HCT116 (cell line): ENCODE data around the gene CDHR1. TPM values are rescaled to one million over a fixed set of nuclear protein-coding genes. Genes with fewer than 3 reads are reported as not detected.

Experiments used
- ATAC-seq: fragments of 200-7000 bp; cut with Tn5 transposase; 2 replicates; pipeline ENCODE4 v1.9.1; 2020; ENCODE audit warnings: mild to moderate bottlenecking, moderate library complexity
- Bru-seq: library from RNA; stranded (reverse); fragments of 400-500 nt; gene quantifications from one replicate; lab custom pipeline; 2021; lab: Mats Ljungman, UMichigan
- BruChase-seq, 2 experiments: library from RNA; stranded (reverse); fragments of 400-500 nt; gene quantifications; one replicate each; lab custom pipeline; 2021; lab: Mats Ljungman, UMichigan
- BruUV-seq: library from RNA; stranded (reverse); fragments of 400-500 nt; replicated peaks from 2 replicates; lab custom pipeline; 2021; lab: Mats Ljungman, UMichigan
- CTCF ChIA-PET: fragments of 300-600 bp; sonication (Branson Sonifier 250); formaldehyde crosslinking; loops from one replicate; lab custom pipeline; 2021; ENCODE audit warnings: antibody characterized with exemption; lab: Charles Lee
- POLR2A ChIA-PET: fragments of 300-600, 350-600 bp; sonication (Branson Sonifier 250); formaldehyde crosslinking; loops from one replicate; lab custom pipeline; 2021; ENCODE audit warnings: antibody characterized with exemption; lab: Charles Lee
- RAD21 ChIA-PET, 2 experiments: fragments of 300-600 bp; sonication (Branson Sonifier 250); formaldehyde crosslinking; loops; one replicate each; lab custom pipeline; 2023; ENCODE audit warnings: low total read pairs in 2 of 2; ENCODE audit not compliant: uncharacterized antibody in 2 of 2, unreplicated experiment in 2 of 2, low non-redundant PET in 1 of 2; lab: Charles Lee
- DNase-seq: peaks from one replicate; pipeline ENCODE4 v3.0.0-alpha.2; 2010; ENCODE audit warnings: low read depth, low spot score
- H2AFZ ChIP-seq: fragments of 200-600 bp; shearing (Covaris generic), sonication (generic); 2 replicates; pipeline ENCODE4 v1.6.1; 2017; ENCODE audit warnings: low read depth, mixed run types, mixed read lengths, antibody characterized with exemption, low read length; ENCODE audit not compliant: poor library complexity, severe bottlenecking
- H3K27ac ChIP-seq: 2 replicates; pipeline ENCODE4 v1.5.1; 2012; ENCODE audit warnings: low read depth, low read length
- H3K27me3 ChIP-seq: fragments of 200-600 bp; sonication (generic); 2 replicates; pipeline ENCODE4 v1.6.1; 2016; ENCODE audit warnings: mixed run types, low read length, mixed read lengths; ENCODE audit not compliant: insufficient read depth
- H3K36me3 ChIP-seq, 2 experiments: fragments of 200-500 bp in 1 of 2; fragments of 200-600 bp in 1 of 2; sonication (Bioruptor generic) in 1 of 2; sonication (generic) in 1 of 2; 2 replicates each; pipeline versions ENCODE4 v1.5.1 to v1.6.1; 2014 to 2016; ENCODE audit warnings: low read length in 2 of 2, inconsistent platforms in 1 of 2, mixed read lengths in 1 of 2, mixed run types in 1 of 2; ENCODE audit not compliant: insufficient read depth in 2 of 2, control insufficient read depth in 1 of 2
- H3K4me1 ChIP-seq, 2 experiments: fragments of 200-600 bp in 1 of 2; sonication (generic) in 1 of 2; 2 replicates each; pipeline versions ENCODE4 v1.5.1 to v1.6.1; 2012 to 2017; ENCODE audit warnings: low read length in 2 of 2, inconsistent platforms in 1 of 2, mild to moderate bottlenecking in 1 of 2, mixed read lengths in 1 of 2, mixed run types in 1 of 2, moderate library complexity in 1 of 2; ENCODE audit not compliant: insufficient read depth in 2 of 2, control insufficient read depth in 1 of 2
- H3K4me2 ChIP-seq: fragments of 200-600 bp; sonication (generic); 2 replicates; pipeline ENCODE4 v1.6.1; 2017; ENCODE audit warnings: mixed run types, low read length, mixed read lengths
- H3K4me3 ChIP-seq, 2 experiments: fragments of 200-600 bp in 1 of 2; sonication (generic) in 1 of 2; replicated peaks in 1 of 2; 2 replicates each; pipeline ENCODE4 v1.5.1; 2011 to 2016; ENCODE audit warnings: low read length in 2 of 2, control low read depth in 1 of 2, low read depth in 1 of 2, mild to moderate bottlenecking in 1 of 2, mixed read lengths in 1 of 2, mixed run types in 1 of 2
- H3K79me2 ChIP-seq: fragments of 200-600 bp; sonication (generic); 2 replicates; pipeline ENCODE4 v1.6.1; 2017; ENCODE audit warnings: mild to moderate bottlenecking, mixed run types, low read length, moderate library complexity, mixed read lengths; ENCODE audit not compliant: insufficient read depth
- H3K9ac ChIP-seq: fragments of 200-600 bp; sonication (generic); 2 replicates; pipeline ENCODE4 v1.6.1; 2016; ENCODE audit warnings: low read length, mixed read lengths
- H3K9me2 ChIP-seq: fragments of 200-600 bp; sonication (generic), shearing (Covaris generic); 2 replicates; pipeline ENCODE4 v1.6.1; 2017; ENCODE audit warnings: mixed run types, mild to moderate bottlenecking, moderate library complexity; ENCODE audit not compliant: insufficient read depth
- H3K9me3 ChIP-seq, 2 experiments: fragments of 200-500 bp in 1 of 2; fragments of 200-600 bp in 1 of 2; sonication (Bioruptor generic) in 1 of 2; sonication (generic) in 1 of 2; 2 replicates each; pipeline ENCODE4 v1.6.1; 2014 to 2017; ENCODE audit warnings: low read length in 2 of 2, mixed read lengths in 2 of 2, inconsistent platforms in 1 of 2, low read depth in 1 of 2, mild to moderate bottlenecking in 1 of 2, mixed run types in 1 of 2, moderate library complexity in 1 of 2; ENCODE audit not compliant: control insufficient read depth in 1 of 2, insufficient read depth in 1 of 2
- H4K20me1 ChIP-seq: fragments of 200-600 bp; sonication (generic), shearing (Covaris generic); 2 replicates; pipeline ENCODE4 v1.6.1; 2017; ENCODE audit warnings: mixed run types, mild to moderate bottlenecking, moderate library complexity; ENCODE audit not compliant: insufficient read depth
- CEBPB ChIP-seq: IDR thresholded peaks from 2 replicates; pipeline ENCODE4 v1.6.1; 2012; ENCODE audit warnings: low read depth
- EGR1 ChIP-seq: IDR thresholded peaks from 2 replicates; pipeline ENCODE4 v1.6.1; 2012; ENCODE audit warnings: low read depth
- EZH2 ChIP-seq: fragments of 200-600 bp; sonication (generic); IDR thresholded peaks from 2 replicates; pipeline ENCODE4 v1.6.1; 2017; ENCODE audit warnings: antibody characterized with exemption, mixed run types
- EZH2phosphoT487 ChIP-seq: fragments of 200-600 bp; IDR thresholded peaks from 2 replicates; pipeline ENCODE4 v1.6.1; 2018; ENCODE audit warnings: antibody characterized with exemption, borderline replicate concordance
- JUND ChIP-seq: IDR thresholded peaks from 2 replicates; pipeline ENCODE4 v1.6.1; 2012
- POLR2AphosphoS5 ChIP-seq: IDR thresholded peaks from 2 replicates; pipeline ENCODE4 v1.6.1; 2011; ENCODE audit warnings: mild to moderate bottlenecking, low read depth, low read length, moderate library complexity
- SP1 ChIP-seq: IDR thresholded peaks from 2 replicates; pipeline ENCODE4 v1.6.1; 2012; ENCODE audit warnings: low read depth
- SRF ChIP-seq: IDR thresholded peaks from 2 replicates; pipeline ENCODE4 v1.6.1; 2012; ENCODE audit warnings: low read depth
- TCF7L2 ChIP-seq: IDR thresholded peaks from 2 replicates; pipeline ENCODE4 v1.7.0; 2011; ENCODE audit warnings: borderline replicate concordance, inconsistent platforms; ENCODE audit not compliant: insufficient read depth, insufficient read length; ENCODE audit errors: extremely low read depth
- ZFX ChIP-seq: fragments of 450-650 bp; IDR thresholded peaks from 2 replicates; pipeline ENCODE4 v1.6.1; 2017
- ZNF274 ChIP-seq: fragments of 200-500 bp; sonication (Bioruptor generic); IDR thresholded peaks from 2 replicates; pipeline ENCODE4 v1.6.1; 2014; ENCODE audit warnings: mild to moderate bottlenecking, low read depth, low read length, inconsistent platforms
- intact Hi-C: fragments of 100-400 bp; cut with micrococcal nuclease; formaldehyde crosslinking; loops from 2 replicates; pipeline ENCODE4 v1.10.0; 2022
- long read RNA-seq: library from polyadenylated mRNA; unstranded; transcript quantifications from one replicate; pipeline ENCODE4 v2.0.0, GENCODE V29; 2021; ENCODE audit not compliant: unreplicated experiment
- polyA plus RNA-seq: library from polyadenylated mRNA; unstranded; fragments of >200 nt; gene quantifications from 2 replicates; pipeline ENCODE4 v1.2.1, GENCODE V29; 2012; ENCODE audit warnings: missing spikeins
- total RNA-seq: library from RNA; stranded (reverse); gene quantifications from one replicate; pipeline ENCODE4 v1.2.1, GENCODE V29; 2021; ENCODE audit not compliant: unreplicated experiment
- TF ChIP-seq, protein P1 (sequence below): IDR thresholded peaks from 2 replicates; pipeline ENCODE4 v1.6.1; 2012
- TF ChIP-seq, protein P2 (sequence below): IDR thresholded peaks from 2 replicates; pipeline ENCODE4 v1.6.1; 2011; ENCODE audit warnings: mild to moderate bottlenecking, low read length, moderate library complexity; ENCODE audit not compliant: insufficient replicate concordance; ENCODE audit errors: extremely low read depth
- TF ChIP-seq, protein P3 (sequence below): IDR thresholded peaks from 2 replicates; pipeline ENCODE4 v1.6.1; 2012
- TF ChIP-seq, protein P4 (sequence below), 3 experiments: fragments of 200-600 bp in 1 of 3; sonication (generic) in 1 of 3; IDR thresholded peaks in 2 of 3; conservative IDR thresholded peaks in 1 of 3; 2 replicates each; pipeline ENCODE4 v1.5.1; 2012 to 2017; ENCODE audit warnings: low read depth in 2 of 3, low read length in 2 of 3, antibody characterized with exemption in 1 of 3, borderline replicate concordance in 1 of 3, control low read depth in 1 of 3, mild to moderate bottlenecking in 1 of 3, mixed read lengths in 1 of 3, mixed run types in 1 of 3, moderate library complexity in 1 of 3; ENCODE audit not compliant: insufficient read depth in 1 of 3

The CDHR1 gene
- total RNA-seq, result not detected
- not detected in 2 replicates for polyA plus RNA-seq
- Bru-seq, nascent RNA, result not detected
- not detected for BruChase-seq, experiment 1, labeled RNA remaining after a 6-hour chase
- BruChase-seq, experiment 2, labeled RNA remaining after a 2-hour chase, result not detected
- long read RNA-seq, result 0 reads

DNA sequence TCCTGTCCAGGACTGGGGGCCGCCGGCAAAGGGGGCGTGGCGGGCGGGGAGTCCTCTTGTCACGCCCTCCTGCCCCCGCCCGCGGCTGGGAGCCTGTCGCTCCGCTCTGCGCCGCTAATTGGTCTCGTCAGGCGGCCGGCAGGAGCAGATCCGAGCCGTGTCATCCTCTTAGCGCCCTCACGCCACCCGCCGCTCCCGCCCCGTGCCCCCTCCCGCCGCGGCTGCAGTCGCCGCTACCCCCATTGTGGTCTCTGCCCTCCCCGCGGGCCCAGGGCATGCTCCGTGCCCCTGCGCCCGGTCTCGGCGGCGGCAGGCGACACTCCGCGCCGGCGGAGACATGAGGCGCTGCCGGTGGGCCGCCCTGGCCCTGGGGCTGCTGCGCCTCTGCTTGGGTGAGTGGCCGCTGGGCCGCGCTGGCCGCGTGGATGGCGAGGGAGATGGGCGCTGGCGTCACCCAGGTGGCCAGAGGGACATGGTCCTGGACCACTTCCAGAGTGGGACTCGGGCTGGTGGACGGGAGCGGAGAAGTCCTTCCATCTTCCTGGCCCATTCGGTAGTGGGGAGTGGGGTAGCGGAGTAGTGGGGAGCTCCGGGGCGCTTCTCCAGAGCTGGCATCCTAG, at the start of gene CDHR1:
Gene CDHR1 (plus strand): TSS at position 114 of the 620 bp plus-strand sequence. CDS start 224 bp downstream, at position 338.
- H3K27ac ChIP-seq, result no peak within 1 kb of the TSS
- no peaks in the 10 kb centered on the region for H3K36me3 ChIP-seq
- ChIA-PET RAD21 (no interaction called here), POLR2A (no interaction called here), CTCF (no interaction called here)
- no peak within 1 kb of the TSS for H3K4me3 ChIP-seq
- no TSS peak for BruUV-seq
- H3K4me1 ChIP-seq, result no peaks in the 10 kb centered on the region
- peaks cover 19% of the 10 kb centered on the region for H3K27me3 ChIP-seq
- no peak for ATAC-seq
- no peaks in the 10 kb centered on the region for H4K20me1 ChIP-seq
- H2AFZ ChIP-seq, result no peak within 1 kb of the TSS
- H3K9me2 ChIP-seq, result no peaks in the 10 kb centered on the region
- intact Hi-C loops, result no loop called here
- no peak within 1 kb of the TSS for H3K4me2 ChIP-seq
- TF ChIP-seq, protein P1, sequence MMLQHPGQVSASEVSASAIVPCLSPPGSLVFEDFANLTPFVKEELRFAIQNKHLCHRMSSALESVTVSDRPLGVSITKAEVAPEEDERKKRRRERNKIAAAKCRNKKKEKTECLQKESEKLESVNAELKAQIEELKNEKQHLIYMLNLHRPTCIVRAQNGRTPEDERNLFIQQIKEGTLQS, result no peak
- TF ChIP-seq, all 23 proteins: peak for 0
- no peaks in the 10 kb centered on the region for H3K79me2 ChIP-seq
- H3K9ac ChIP-seq, result no peak within 1 kb of the TSS
- no peaks in the 10 kb centered on the region for H3K9me3 ChIP-seq
- DNase-seq, result no peak

DNA sequence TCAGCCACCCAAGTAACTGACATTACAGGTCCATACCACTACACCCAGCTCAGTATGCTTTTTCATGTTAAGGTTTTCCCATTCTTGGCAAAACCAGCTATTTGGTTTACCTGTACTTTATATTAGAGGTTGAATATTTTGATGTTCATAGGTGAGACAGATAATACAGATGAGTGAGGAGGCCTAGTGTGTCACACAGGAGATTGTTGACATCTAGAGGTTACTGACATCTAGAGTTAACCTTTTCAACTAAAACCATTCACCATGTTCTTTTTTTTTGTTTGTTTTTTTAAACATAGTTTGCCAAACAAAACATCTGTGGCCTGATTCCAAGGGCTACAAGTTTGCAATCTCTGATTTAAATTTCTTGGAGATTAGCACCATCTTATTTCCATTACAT, 47.0 kb upstream of the CDHR1 start:
- DNase-seq, result no peak
- ATAC-seq, result no peak
- Histone ChIP-seq H3K4me3 (no peak overlapping the region), H3K4me1 (no peaks in the 10 kb centered on the region), H3K9me2 (no peaks in the 10 kb centered on the region), H3K9me3 (no peaks in the 10 kb centered on the region), H3K27ac (no peak overlapping the region), H3K36me3 (peaks cover 74 to 80% of the 10 kb centered on the region in 2 experiments), H3K4me2 (no peak overlapping the region), H3K27me3 (no peaks in the 10 kb centered on the region), H2AFZ (no peak overlapping the region), H3K79me2 (peaks cover 31% of the 10 kb centered on the region), H3K9ac (no peak overlapping the region), H4K20me1 (no peaks in the 10 kb centered on the region)
- RAD21 ChIA-PET, result no interaction called here
- no TSS peak for BruUV-seq
- POLR2A ChIA-PET, result no interaction called here
- intact Hi-C loops, result loop anchor here (5.0 kb wide), 1 partner anchor 390 kb away; no protein-coding TSS in a partner anchor
- CTCF ChIA-PET, result interaction anchor here (0.7 to 1.6 kb wide), 12 partner anchors 8 to 390 kb away, joined by 3 to 24 read pairs (median 3); partner anchors contain the start of gene GHITM
- no peak for TF ChIP-seq SRF
- TF ChIP-seq, protein P2, sequence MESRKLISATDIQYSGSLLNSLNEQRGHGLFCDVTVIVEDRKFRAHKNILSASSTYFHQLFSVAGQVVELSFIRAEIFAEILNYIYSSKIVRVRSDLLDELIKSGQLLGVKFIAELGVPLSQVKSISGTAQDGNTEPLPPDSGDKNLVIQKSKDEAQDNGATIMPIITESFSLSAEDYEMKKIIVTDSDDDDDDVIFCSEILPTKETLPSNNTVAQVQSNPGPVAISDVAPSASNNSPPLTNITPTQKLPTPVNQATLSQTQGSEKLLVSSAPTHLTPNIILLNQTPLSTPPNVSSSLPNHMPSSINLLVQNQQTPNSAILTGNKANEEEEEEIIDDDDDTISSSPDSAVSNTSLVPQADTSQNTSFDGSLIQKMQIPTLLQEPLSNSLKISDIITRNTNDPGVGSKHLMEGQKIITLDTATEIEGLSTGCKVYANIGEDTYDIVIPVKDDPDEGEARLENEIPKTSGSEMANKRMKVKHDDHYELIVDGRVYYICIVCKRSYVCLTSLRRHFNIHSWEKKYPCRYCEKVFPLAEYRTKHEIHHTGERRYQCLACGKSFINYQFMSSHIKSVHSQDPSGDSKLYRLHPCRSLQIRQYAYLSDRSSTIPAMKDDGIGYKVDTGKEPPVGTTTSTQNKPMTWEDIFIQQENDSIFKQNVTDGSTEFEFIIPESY, result no peak
- no peak for TF ChIP-seq POLR2AphosphoS5
- no peak for TF ChIP-seq JUND
- TF ChIP-seq SP1, result no peak
- no peak for TF ChIP-seq EGR1
- TF ChIP-seq, protein P3, sequence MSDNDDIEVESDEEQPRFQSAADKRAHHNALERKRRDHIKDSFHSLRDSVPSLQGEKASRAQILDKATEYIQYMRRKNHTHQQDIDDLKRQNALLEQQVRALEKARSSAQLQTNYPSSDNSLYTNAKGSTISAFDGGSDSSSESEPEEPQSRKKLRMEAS, result no peak
- no peak for TF ChIP-seq ZNF274
- TF ChIP-seq TCF7L2, result no peak
- TF ChIP-seq EZH2phosphoT487, result no peak
- TF ChIP-seq ZFX, result no peak
- TF ChIP-seq, protein P4, sequence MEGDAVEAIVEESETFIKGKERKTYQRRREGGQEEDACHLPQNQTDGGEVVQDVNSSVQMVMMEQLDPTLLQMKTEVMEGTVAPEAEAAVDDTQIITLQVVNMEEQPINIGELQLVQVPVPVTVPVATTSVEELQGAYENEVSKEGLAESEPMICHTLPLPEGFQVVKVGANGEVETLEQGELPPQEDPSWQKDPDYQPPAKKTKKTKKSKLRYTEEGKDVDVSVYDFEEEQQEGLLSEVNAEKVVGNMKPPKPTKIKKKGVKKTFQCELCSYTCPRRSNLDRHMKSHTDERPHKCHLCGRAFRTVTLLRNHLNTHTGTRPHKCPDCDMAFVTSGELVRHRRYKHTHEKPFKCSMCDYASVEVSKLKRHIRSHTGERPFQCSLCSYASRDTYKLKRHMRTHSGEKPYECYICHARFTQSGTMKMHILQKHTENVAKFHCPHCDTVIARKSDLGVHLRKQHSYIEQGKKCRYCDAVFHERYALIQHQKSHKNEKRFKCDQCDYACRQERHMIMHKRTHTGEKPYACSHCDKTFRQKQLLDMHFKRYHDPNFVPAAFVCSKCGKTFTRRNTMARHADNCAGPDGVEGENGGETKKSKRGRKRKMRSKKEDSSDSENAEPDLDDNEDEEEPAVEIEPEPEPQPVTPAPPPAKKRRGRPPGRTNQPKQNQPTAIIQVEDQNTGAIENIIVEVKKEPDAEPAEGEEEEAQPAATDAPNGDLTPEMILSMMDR (IDR thresholded peaks at IDR 0.05 in 2 of 3, conservative IDR thresholded peaks at IDR 0.05 in 1 of 3; ENCODE audit: borderline replicate concordance in 1 of 3, insufficient read depth in 1 of 3, low read depth in 2 of 3, low read length in 2 of 3), result no peak
- TF ChIP-seq CEBPB, result no peak
- TF ChIP-seq EZH2, result no peak
